SK-N-MC (cell line): Measurements from ENCODE around the gene FASTK.

Source experiments
- DNase-seq: peaks from one replicate; pipeline ENCODE4 v3.0.0-alpha.2; 2011; ENCODE audit warnings: low read depth, low spot score
- H3K27ac ChIP-seq: fragments of 200-600 bp; sonication (generic); 2 replicates; pipeline ENCODE4 v1.5.1; 2016; ENCODE audit warnings: mixed run types
- H3K36me3 ChIP-seq: fragments of 200-600 bp; sonication (generic); 2 replicates; pipeline ENCODE4 v1.6.1; 2017; ENCODE audit warnings: antibody characterized with exemption, low read length, mixed read lengths; ENCODE audit not compliant: insufficient read depth
- H3K4me3 ChIP-seq: fragments of 200-600 bp; sonication (generic); 2 replicates; pipeline ENCODE4 v1.5.1; 2016
- H3K9ac ChIP-seq: fragments of 200-600 bp; sonication (generic); 2 replicates; pipeline ENCODE4 v1.8.0; 2017; ENCODE audit warnings: mixed run types, mixed read lengths; ENCODE audit not compliant: insufficient read length
- H3K9me3 ChIP-seq: fragments of 200-600 bp; sonication (generic); 2 replicates; pipeline ENCODE4 v1.6.1; 2017; ENCODE audit warnings: low read depth, mild to moderate bottlenecking, antibody characterized with exemption, low read length, moderate library complexity, mixed read lengths
- EZH2 ChIP-seq: fragments of 200-600 bp; sonication (generic); IDR thresholded peaks from one replicate; pipeline ENCODE4 v1.6.1; 2017; ENCODE audit warnings: antibody characterized with exemption
- FOXP2 ChIP-seq: optimal IDR thresholded peaks from 2 replicates; pipeline ENCODE3; 2011; ENCODE audit warnings: mild to moderate bottlenecking, moderate library complexity; ENCODE audit not compliant: insufficient read depth; ENCODE audit errors: extremely low read length, control extremely low read depth
- POLR2AphosphoS5 ChIP-seq: IDR thresholded peaks from 2 replicates; pipeline ENCODE4 v1.6.1; 2012; ENCODE audit warnings: mild to moderate bottlenecking, low read depth, low read length, borderline replicate concordance

Gene FASTK

DNA sequence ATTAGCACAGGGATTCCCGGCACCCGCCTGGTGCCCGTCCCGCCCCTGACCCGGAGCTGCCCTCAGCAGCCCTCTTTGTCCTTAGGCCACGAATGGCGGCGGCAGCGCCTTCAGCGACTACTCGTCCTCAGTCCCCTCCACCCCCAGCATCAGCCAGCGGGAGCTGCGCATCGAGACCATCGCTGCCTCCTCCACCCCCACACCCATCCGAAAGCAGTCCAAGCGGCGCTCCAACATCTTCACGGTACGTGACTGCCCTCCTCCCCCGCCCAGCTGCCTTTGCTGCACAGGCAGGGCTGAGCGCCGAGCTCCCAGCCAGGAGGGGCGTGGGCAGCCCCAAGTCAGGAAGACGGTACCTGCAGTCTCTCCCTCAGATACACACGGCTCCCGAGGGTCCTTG lies 39.3 kb upstream of the FASTK start:
- Histone ChIP-seq H3K36me3 (peaks cover 13% of the 10 kb centered on the region; the same call in 1 of the 2 replicates), H3K27ac (no peak overlapping the region), H3K4me3 (no peak overlapping the region), H3K9ac (no peak overlapping the region), H3K9me3 (no peaks in the 10 kb centered on the region)
- TF ChIP-seq EZH2 (no peak), POLR2AphosphoS5 (no peak), FOXP2 (no peak)
- DNase-seq = no peak

DNA sequence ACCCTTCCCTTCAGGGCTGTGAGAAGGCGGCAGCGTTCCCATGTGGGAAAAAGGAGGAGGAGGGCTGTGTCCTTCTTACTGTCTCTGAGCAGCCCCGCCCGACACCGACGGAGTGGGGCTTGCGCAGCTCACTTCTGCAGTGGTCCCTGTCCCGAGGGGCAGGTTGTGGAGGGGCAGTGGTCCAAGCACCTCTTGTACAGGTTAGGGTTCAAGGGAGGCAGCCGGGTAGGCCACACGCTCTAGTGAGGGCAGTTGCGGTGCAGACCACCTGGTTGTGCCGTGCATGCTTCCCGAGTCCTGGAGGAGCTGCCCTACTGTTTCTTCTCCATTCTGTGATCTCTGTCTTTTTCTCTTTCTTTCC lies 38.4 kb upstream of the FASTK start:
- no peaks in the 10 kb centered on the region for H3K9me3 ChIP-seq
- H3K9ac ChIP-seq = no peak overlapping the region
- H3K4me3 ChIP-seq = no peak overlapping the region
- peaks cover 10% of the 10 kb centered on the region; the same call in 1 of the 2 replicates for H3K36me3 ChIP-seq
- DNase-seq = no peak
- H3K27ac ChIP-seq = no peak overlapping the region
- TF ChIP-seq EZH2 (no peak), FOXP2 (no peak), POLR2AphosphoS5 (no peak)

DNA sequence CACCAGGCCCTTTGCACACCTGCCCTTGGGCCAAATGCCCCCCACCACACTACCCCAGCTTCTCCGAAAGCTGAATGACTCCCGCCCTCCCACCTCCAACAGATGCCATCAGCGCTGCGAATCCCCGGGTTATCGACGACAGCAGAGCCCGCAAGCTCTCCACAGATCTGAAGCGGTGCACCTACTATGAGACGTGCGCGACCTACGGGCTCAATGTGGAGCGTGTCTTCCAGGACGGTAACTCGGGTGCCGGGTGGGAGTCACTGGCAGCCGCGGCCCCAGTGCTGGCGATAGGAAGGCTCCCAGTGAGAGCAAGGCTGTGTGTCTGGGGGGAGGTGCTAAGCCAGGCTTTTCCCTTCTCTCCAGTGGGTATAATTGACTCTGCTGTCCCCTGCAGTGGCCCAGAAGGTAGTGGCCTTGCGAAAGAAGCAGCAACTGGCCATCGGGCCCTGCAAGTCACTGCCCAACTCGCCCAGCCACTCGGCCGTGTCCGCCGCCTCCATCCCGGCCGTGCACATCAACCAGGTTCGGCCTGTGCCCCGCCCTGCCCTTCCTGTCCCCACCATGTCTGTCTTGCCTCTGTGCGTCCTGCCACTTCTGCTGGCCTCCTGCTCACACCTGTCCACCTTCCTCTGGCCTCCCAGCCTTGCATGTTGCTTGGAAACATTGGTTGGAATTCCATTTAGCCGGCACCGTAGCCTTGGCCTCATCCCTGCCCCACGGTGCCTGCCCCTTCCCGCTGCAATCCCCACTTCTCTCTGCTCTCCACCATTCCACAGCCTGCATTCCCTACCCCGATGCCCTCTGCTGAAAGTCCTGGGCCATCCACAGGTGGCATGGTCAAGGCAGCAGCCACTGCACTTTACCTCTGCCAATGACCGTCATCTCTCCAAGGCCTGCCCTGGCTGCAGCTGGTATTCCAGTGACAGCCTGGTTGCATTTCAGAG lies 37.8 kb upstream of the FASTK start:
- no peaks in the 10 kb centered on the region for H3K9me3 ChIP-seq
- no peak for DNase-seq
- H3K36me3 ChIP-seq = peaks cover 4% of the 10 kb centered on the region; the same call in 1 of the 2 replicates
- H3K27ac ChIP-seq = no peak overlapping the region
- H3K4me3 ChIP-seq = no peak overlapping the region
- no peak for TF ChIP-seq POLR2AphosphoS5
- no peak for TF ChIP-seq FOXP2
- TF ChIP-seq EZH2 = no peak
- H3K9ac ChIP-seq = no peak overlapping the region

DNA sequence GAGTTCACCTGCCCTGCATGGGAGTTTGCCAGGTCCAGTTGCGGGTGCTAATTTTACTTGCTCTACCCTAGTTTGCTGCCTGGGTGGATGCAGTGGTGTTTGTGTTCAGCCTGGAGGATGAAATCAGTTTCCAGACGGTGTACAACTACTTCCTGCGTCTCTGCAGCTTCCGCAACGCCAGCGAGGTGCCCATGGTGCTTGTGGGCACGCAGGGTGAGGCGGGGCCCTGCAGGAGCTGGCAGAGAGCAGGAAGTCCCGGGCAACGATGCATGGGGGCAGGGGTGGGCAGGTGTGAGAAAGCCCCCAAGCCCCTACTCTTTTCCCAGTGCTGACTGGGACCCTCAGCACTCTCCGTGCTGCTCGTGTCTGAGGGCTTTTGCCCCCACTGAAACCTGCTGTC lies 37.0 kb upstream of the FASTK start:
- no peak for DNase-seq
- no peaks in the 10 kb centered on the region for H3K9me3 ChIP-seq
- TF ChIP-seq FOXP2 (no peak), EZH2 (no peak)
- H3K4me3 ChIP-seq = no peak overlapping the region
- H3K36me3 ChIP-seq = no peaks in the 10 kb centered on the region; the same call in 1 of the 2 replicates
- no peak overlapping the region for H3K9ac ChIP-seq
- H3K27ac ChIP-seq = no peak overlapping the region

DNA sequence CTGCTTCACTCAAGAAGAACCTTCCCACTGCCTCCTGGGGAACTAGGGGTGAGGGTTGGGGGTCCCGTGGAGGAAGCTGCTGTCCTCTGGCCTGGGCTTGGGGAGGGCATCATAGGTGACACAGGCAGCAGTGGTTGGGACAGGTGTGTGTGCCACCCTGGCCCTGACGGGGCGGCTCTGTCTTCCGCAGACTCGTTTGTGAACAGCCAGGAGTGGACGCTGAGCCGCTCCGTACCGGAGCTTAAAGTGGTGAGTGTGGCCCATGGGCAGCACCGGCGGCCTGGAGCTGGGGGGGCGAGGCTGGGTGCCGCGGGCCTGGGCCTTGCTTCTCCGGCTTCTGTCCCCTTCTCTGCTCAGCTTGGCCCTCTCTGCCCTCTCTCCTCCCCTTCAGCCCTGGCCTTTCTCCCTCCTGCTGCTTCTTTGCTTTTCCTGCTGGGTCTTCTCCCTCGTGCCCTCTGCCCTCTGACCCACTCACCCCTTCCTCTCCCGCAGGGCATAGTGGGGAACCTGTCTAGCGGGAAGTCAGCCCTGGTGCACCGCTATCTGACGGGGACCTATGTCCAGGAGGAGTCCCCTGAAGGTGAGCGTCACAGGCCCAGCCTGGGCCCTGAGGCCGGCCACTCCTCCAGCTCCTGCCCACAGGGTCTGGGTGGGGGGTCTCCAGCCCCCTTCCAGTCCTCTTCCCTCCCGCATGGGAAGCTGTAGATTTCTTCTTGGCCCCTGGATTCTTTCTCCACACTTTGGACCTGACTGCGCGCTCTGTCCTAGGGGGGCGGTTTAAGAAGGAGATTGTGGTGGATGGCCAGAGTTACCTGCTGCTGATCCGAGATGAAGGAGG lies 36.2 kb upstream of the FASTK start:
- Histone ChIP-seq H3K27ac (no peak overlapping the region), H3K4me3 (no peak overlapping the region), H3K36me3 (no peaks in the 10 kb centered on the region; the same call in 1 of the 2 replicates), H3K9ac (no peak overlapping the region), H3K9me3 (no peaks in the 10 kb centered on the region)
- TF ChIP-seq POLR2AphosphoS5 = no peak
- no peak for TF ChIP-seq FOXP2
- TF ChIP-seq EZH2 = no peak
- no peak for DNase-seq

DNA sequence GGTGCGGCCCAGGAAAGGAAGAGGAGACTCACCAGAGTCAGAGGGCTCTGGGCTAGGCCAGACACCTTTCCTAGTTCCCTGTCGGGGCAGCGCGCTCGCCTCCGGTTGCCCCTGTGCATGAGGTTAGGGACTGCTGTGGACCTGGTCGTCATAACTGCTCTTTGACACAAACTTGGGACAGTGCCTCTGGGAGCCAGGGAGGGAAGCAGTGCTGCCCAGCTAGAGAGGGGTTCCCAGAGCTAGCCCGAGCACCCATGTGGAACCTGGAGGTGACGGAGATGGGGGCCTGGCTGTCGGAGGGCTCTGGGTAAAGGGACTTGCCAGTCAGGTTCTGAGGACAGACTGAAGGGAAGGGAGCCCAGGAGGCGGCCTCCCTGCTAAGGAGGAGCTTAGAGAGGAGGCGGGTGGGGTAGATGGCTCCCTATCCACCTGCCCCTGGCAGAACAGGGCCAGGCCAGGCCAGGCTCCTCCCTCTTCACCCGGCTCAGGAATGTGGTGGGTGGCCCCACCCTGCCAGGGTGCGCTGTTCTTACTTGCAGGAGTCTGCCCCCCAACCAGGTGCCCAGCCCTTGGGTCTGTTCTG lies 35.3 kb upstream of the FASTK start:
- Histone ChIP-seq H3K9ac (no peak overlapping the region), H3K9me3 (no peaks in the 10 kb centered on the region), H3K4me3 (no peak overlapping the region), H3K36me3 (no peaks in the 10 kb centered on the region; the same call in 1 of the 2 replicates), H3K27ac (no peak overlapping the region)
- DNase-seq = no peak
- TF ChIP-seq POLR2AphosphoS5 (no peak), EZH2 (no peak), FOXP2 (no peak)

DNA sequence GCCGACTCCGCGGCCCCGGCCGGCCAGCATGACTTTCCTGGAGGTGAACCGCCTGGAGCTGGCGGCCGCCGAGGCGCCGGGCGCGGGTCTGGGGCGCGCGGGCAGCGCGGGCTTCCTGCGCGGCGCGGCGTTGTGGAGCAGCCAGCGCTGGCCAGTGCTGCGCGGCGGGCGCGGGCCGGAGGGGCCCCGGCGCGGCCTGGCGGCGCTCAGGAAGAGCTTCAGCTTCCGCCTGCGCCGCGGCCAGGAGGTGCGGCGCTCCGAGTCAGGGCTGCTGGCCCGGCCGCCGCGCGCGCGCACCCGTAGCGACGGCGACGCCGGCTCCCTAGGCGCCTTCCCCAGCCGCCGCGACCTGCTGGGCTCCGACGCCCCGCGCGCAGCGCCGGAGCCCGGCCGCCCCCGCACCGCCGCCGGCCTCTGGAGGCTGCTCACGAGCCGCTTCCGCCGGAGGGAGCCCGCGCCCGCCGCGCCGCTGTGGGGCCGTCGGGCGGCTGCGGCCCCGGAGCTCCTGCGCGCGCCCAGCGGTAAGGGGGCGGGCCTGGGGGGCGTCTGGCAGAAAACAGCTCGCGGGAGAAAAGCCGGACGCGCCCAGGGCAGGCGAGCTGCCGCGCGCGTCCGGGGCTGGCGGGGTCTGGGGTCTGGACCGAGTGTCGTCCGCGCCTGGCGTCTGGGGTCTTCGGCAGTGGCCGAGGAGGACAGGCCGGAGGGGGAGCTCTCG lies 34.7 kb upstream of the FASTK start:
- Histone ChIP-seq H3K36me3 (no peaks in the 10 kb centered on the region; the same call in 1 of the 2 replicates), H3K4me3 (no peak overlapping the region), H3K9ac (no peak overlapping the region), H3K9me3 (no peaks in the 10 kb centered on the region), H3K27ac (no peak overlapping the region)
- no peak for DNase-seq
- TF ChIP-seq FOXP2 (no peak), POLR2AphosphoS5 (no peak), EZH2 (no peak)
